ENCODE measurements around the gene LAMTOR5.

Gene LAMTOR5

GRCh38 chr1:110385369-110385768 lies 22.1 kb downstream of the LAMTOR5 start:
- no peak for DNase-seq

DNA sequence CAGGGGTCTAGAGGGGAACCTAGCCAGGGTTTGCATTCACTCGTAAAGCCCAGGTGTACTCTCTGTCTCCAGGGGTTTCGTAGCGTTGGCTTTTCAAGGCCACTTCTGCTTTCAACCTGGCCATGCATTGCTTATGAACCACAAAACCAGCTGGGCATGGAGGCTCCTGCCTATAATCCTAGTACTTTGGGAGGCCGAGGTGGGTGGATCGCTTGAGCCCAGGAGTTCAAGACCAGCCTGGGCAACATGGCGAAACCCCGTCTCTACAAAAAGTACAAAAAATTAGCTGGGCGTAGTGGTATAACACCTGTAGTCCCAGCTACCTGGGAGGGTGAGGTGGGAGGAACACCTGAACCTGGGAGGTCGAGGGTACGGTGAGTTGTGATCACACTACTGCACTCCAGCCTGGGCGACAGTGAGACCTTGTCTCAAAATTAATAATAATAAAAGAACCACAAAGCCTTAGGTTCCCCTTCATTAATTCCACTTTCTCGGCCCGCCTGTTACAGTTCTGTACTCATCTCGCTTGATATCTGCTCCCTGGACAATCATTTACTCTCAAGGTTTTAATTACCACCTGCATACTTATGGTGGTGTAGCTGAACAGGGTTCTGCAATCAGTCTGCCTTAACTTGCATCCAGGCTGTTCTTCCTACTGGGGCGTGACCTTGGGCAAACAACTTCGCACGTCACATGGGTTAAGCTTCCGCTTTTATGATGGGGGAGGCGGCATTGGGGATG lies 22.7 kb downstream of the LAMTOR5 start:
- no peak for DNase-seq

DNA sequence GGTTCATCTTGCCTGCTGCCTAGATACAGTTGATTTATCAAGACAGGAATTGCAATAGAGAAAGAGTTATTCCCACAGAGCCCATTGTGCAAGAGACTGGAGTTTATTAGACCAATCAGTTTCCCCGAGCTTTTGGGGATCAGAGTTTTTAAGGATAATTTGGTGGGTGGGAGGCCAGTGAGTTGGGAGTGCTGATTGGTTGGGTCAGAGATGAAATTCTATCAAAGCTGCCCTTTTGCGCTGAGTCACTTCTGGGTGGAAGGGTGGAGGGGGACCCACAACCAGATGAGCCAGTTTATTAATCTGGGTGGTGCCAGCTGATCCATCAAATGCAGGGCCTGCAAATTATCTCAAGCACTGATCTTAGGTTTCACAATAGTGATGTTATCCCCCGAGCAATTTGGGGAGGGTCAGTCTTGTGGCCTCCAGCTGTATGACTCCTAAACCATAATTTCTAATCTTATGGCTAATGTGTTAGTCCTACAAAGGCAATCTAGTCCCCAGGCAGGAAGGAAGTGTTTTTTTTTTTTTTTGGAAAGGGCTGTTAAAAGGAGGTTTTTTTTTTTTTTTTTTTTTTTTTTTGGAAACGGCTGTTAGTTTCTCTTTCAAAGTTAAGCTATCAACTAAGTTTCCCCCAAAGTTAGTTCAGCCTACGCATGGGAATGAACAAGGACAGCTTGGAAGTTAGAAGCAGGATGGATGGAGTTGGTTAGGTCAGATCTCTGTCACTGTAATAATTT lies 24.1 kb downstream of the LAMTOR5 start:
- DNase-seq, result no peak

DNA sequence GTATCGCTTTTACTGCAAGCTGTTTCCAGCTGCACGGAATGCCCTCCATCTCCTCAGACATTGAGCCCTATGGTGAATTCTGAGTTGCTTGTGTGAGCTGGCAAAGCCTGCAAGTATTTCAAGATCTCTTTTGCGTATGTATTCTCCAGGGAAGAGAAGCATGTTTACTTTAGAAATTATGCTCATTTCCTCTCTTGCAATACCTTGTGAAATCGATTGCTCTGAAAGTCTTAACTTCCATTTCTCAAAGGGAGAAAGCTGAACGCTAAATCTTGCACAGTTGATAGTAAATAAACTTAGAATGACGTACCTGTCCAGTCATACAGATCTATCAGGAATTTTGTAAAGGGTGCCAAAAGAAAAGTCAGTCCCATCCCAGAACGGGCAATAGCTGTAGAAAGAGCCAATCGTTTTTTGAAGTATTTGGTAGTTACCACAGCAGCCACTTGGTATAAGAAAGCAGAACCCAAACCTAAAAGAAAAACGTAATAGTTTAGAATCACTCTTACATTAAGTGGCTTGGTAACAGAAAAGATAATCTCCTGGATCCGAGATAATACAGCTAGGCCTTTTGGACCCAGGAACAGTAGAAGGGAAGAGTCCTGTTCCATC lies 26.7 kb downstream of the LAMTOR5 start:
- DNase-seq, result no peak

DNA sequence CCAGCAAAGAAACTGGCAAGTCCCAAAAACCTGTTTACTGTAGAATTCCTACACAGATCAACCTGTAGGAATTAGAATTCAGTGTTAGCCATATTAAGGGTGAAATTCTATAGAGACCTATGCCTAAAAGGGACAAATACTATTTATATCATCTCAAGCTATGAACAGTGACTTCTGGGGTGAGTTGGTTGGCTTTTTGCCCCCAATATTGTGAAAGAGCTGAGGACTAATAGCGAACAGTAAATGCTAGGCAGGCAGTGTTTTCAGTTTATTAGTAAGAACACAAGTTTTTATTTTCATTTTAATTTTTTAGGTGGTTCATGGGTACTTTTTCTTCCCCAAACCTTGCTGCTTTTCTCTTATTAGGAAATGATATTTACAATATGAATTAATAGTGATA lies 32.0 kb downstream of the LAMTOR5 start:
- no peak for DNase-seq

DNA sequence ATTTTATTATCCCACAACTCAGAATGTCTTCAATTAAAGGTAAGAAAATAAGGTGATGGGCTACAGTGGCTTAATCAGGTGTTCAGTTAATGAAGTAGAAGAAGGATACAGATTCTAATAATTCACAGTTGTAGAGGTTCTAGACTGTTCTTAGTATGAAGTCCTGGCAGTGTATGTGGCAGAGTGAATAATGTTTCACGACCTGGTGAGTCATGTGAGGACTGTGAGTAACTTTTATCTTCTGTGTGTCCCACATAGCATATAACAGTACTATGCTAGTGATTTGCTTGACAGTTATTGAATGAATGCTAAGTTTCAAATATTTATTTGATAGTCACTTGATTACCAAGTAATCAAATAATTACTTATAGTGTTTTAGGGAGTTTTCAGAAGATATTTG lies 36.7 kb downstream of the LAMTOR5 start:
- DNase-seq, result peak; percentile 49

- DNase-seq, result no peak
Observed at GRCh38 chr1:110364221-110364620, 43.3 kb downstream of the LAMTOR5 start.

- no peak for DNase-seq
Observed at GRCh38 chr1:110361856-110362255, 45.6 kb downstream of the LAMTOR5 start.

DNA sequence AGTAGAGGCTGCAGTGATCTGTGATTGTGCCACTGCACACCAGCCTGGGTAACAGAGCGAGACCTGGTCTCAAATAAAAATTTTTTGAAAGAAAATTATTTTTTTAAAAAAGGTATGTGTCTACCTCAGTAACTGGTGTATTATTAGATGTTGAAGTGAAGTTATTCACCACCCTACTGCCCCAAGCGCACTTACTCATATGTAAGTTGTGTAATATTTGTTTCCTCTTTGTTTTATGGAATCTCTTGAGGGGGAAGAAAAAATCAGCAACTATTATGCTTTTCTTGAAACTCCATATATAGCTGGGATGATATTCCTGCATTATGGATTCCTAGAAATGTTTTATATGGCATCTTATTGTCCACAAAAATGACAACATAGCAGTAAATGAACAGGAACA lies 47.1 kb downstream of the LAMTOR5 start:
- no peak for DNase-seq

- no peak for DNase-seq
Observed at GRCh38 chr1:110356379-110356778, 51.1 kb downstream of the LAMTOR5 start.

DNA sequence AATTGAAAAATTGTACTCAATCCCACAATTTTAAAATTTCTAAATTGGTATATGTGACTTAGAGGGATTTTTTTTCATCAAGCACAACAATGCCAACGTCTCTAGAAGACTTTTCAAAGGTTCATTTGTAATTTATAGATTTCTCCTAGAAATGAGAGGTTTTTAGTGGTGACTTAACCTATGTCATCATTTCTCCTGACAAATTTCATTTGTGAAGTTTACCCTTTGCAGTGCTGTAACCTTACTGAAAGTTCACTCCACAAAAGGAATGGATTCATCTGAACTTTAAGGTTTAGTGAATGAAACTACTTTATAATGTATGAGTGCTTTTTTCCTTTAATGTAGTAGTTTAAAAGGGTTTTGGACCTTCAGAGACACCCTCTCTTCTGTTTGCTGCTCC lies 52.2 kb downstream of the LAMTOR5 start:
- DNase-seq, result no peak
